Fibroblast of upper back skin (primary cell): Measurements from ENCODE around the gene PDZRN4.
"Not testable (repeated sequence)": the region's sequence is repeated elsewhere in the genome, so short reads cannot be mapped to it uniquely, and the experiment has no call there.

Source experiments
- DNase-seq: peaks from one replicate; pipeline ENCODE4 v3.0.0-alpha.2; 2013

Gene PDZRN4

DNA sequence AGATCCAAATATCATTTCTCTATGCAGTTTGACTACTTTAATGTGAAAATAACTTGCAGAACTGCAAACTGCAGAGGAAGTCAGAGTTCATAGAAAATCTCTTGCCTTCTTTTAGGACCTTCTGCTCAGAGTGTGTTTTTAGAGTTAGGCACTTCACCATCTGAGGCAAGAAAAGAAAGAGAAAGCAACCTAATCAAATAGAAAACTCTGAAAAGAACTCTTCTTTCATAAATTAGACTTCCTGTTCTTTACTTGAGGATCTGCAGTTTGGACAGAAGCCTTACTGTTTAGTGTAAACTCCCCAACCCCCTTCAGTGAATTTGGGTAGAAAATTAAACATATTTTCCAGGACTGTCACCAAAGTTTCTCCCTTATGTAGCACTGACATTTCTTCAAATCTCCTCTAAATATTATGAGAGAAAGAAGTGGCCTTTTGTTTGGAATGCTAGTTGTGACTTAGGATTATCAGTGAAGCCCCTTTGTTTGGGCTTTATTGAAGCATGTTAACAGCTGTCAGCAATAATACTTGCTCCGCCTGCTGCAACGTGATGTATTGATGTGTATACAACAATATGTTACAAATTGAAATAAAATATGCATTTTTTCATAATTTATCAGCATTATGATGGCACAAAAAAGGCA, 99.5 kb downstream of the PDZRN4 start:
- no peak for DNase-seq

DNA sequence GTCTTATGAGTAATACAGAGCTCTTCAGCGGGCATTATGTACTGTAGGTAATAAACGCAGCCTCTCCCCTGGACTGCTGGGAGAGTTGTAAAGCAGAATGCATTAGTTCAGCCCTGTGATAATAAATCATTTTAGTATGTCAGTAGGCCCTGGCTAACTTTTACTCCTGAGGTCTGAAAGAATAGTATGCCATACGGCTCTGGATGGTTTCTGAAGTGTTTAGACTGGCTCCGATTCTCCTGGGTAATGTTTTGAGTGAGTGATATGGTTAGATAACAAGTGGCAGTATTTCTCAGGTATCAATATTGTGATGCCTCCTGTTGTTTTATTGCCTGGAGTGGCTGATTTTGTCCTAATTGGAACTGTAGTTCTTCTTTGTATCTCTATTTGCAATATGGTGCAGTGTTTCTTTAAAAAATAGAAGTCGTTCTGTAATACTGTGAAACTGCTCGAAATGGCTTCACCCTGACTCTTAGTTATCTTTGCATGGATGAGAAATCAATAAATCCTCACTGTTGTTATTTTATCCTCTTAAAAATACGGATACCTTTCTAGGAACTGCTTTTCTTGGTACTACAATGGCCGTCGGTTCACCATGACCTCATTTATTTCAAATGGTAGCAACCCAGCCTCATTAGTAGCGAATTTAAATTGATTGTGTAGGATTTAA, 100.2 kb downstream of the PDZRN4 start:
- DNase-seq: no peak

- DNase-seq: no peak
These were observed 101.4 kb downstream of the PDZRN4 start for GRCh38 chr12:41289501-41289900.

DNA sequence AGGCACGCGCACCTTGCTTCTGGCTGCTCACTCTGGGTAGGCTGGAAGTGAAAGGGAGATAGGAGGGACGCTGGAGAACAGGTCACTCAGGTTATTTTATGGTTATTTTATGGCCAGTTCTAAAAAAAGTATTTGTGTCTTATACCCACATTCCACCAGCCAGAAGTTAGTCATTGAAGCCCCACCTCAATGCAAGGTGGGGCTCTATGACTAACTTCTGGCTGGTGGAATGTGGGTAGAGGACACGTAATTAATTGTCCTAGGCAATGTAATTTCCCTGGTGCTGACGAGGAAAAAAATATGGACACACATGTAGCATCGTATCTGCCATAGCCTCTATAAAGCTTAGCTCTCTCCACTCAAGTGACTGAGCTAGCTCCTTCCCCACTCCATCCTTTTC, 104.9 kb downstream of the PDZRN4 start:
- no peak for DNase-seq

- no peak for DNase-seq
These were observed 105.3 kb downstream of the PDZRN4 start for GRCh38 chr12:41293461-41293860.

GRCh38 chr12:41302979-41303403, 114.9 kb downstream of the PDZRN4 start:
- DNase-seq: no peak

DNA sequence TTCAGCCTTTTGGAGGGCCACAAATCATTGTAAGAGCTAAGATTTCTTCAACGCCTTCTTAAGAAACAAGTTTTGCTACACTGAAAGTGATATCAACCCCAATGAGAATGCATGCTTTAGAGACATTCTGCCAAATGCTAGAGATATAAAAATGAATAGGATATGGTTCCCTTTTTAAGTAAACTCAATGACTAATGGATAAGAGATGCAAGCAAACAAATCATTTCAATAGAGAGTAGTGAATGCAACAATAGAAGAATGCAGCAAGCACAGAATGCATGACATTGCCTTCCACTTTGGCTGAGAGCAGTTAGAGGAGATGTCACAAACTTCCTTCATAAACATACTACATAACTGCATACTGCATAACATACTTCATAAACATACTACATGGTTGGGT, 116.4 kb downstream of the PDZRN4 start:
- DNase-seq: no peak

GRCh38 chr12:41310367-41310766, 122.2 kb downstream of the PDZRN4 start:
- no peak for DNase-seq

DNA sequence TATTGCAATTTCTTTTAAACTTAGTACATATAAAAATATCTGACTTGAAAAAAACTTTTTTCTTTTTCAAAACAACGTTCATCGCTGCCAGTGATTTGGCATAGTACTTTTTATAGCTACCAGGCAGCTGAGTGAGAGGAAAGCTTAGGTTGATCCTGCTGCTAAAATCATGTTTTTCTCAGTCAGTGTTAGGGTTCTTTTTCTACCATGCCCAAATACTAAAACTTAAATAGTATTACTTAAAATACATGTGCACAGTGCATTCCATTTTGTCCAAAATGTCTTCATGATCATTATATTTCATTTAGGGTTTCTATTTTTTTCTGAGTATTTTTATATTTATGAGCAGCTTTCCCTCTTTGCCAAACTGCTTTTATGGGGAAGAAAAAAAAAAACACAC, 123.8 kb downstream of the PDZRN4 start:
- DNase-seq: no peak

DNA sequence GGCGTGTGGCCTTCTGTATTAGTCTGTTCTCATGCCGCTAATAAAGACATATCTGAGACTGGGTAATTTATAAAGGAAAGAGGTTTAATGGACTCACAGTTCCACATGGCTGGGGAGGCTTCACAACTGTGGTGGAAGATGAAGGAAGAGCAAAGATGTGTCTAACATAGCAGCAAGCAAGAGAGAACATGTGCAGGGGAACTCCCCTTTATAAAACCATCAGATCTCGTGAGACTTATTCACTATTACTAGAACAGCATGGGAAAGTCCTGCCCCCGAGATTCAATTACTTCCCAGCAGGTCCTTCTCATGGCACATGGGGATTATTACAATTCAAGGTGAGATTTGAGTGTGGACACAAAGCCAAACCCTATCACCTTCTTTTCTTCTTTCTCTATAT, 124.3 kb downstream of the PDZRN4 start:
- DNase-seq: not testable (repeated sequence)

- DNase-seq: no peak
These were observed 137.2 kb downstream of the PDZRN4 start for GRCh38 chr12:41325336-41325735.

- no peak for DNase-seq
These were observed 139.2 kb downstream of the PDZRN4 start for GRCh38 chr12:41327096-41327895.

DNA sequence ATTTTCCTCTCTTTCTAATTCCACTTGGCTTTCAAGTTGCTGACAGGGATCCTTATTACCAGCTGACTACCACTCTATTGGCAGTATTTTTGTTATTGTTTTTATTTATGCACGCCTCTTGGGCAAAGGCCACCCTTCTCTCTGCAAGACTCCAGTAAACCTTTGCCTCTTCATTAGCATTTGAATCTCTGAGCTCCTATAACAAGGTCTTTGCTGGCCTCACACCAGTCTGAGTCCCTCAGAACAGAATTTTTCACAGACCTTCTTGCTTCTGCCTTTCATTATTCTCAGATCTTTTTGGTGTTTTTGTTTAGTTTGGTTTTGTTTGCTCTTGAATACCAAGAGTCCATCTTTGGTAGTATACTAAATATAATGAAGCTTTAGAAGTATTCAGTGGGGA, 145.9 kb downstream of the PDZRN4 start:
- DNase-seq: no peak

GRCh38 chr12:41334390-41334789, 146.3 kb downstream of the PDZRN4 start:
- no peak for DNase-seq

GRCh38 chr12:41336041-41336549, 148.0 kb downstream of the PDZRN4 start:
- DNase-seq: no peak

DNA sequence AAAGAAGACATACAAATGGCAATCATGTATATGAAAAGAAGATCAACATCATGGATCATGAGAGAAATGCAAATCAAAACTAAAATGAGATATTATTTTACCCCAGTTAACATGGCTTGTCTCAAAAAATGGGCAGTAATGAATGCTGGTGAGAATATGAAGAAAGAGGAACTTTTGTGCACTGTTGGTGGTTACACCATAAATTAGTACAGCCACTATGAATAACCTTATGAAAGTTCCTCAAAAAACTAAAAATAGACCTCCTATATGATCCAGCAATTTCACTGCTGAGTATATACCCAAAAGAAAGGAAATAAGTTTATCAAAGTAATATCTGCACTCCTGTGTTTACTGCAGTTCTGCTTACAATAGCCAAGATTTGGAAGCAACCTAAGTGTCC, 151.7 kb downstream of the PDZRN4 start:
- no peak for DNase-seq

GRCh38 chr12:41344776-41345470, 156.8 kb downstream of the PDZRN4 start:
- no peak for DNase-seq

- DNase-seq: no peak
These were observed 160.1 kb downstream of the PDZRN4 start for GRCh38 chr12:41348198-41348597.

GRCh38 chr12:41356181-41356580, 168.1 kb downstream of the PDZRN4 start:
- DNase-seq: no peak

GRCh38 chr12:41361738-41362137, 173.6 kb downstream of the PDZRN4 start:
- DNase-seq: no peak

DNA sequence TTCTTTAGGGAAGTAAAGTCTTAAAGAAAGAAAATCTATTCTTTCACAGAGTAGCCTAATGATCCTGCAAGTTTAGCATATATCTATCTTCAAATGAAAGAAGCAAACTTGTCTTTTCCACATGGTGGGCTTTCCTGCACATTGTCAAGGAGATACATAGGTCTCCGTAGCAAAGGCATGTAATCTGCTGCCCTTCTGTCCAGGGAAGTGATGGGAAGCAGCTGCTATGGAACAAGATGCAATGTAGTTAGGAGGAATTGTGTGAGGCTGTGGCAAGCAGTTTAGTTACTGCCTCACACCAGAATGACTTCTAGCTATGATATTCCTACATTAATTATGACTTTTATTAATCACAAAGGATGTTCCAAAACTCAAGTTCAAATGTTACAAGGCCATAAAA, 174.4 kb downstream of the PDZRN4 start:
- no peak for DNase-seq

GRCh38 chr12:41362931-41363330, 174.8 kb downstream of the PDZRN4 start:
- DNase-seq: no peak

DNA sequence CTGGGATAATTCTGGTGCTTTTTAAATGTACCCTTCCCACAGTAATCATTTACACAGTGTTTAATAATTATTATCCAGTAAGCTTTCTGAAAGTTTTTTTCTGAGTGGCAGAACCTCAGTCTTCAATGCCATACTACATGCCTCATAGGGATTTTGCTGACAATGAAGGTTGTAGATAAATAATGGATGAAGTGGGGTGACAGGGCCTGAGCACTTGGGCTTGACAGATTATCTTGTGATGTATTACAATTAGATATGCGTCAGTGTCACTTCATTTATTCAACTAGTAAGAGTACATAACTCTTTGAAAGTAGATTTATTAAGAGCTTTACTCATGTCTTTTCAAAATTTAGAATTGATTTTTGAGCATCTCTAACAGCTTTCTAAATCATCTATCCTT, 176.1 kb downstream of the PDZRN4 start:
- no peak for DNase-seq
